Panc1 (cell line): ENCODE data around the gene TAGLN2. TPM values are rescaled to one million over a fixed set of nuclear protein-coding genes. Genes with fewer than 3 reads are reported as not detected.

ENCODE experiments used
- ATAC-seq: fragments of 200-7000 bp; cut with Tn5 transposase; 2 replicates; pipeline ENCODE4 v1.9.1; 2020; ENCODE audit warnings: mild to moderate bottlenecking, moderate library complexity
- BruUV-seq: library from RNA; stranded (reverse); fragments of 400-500 nt; replicated peaks from 2 replicates; lab custom pipeline; 2021; lab: Mats Ljungman, UMichigan
- CTCF ChIA-PET: fragments of 300-600 bp; sonication (Branson Sonifier 250); formaldehyde crosslinking; loops from one replicate; lab custom pipeline; 2022; ENCODE audit warnings: antibody characterized with exemption; lab: Charles Lee
- POLR2A ChIA-PET: fragments of 300-600 bp; sonication (Branson Sonifier 250); formaldehyde crosslinking; loops from one replicate; lab custom pipeline; 2022; ENCODE audit warnings: antibody characterized with exemption; lab: Charles Lee
- DNase-seq: peaks from one replicate; pipeline ENCODE4 v3.0.0-alpha.2; 2010; ENCODE audit warnings: low read depth, low spot score
- H3K27ac ChIP-seq: 2 replicates; pipeline ENCODE4 v1.5.1; 2011; ENCODE audit warnings: mild to moderate bottlenecking, low read length, inconsistent platforms
- H3K27me3 ChIP-seq: fragments of 200-500 bp; sonication (Bioruptor generic); 2 replicates; pipeline ENCODE4 v1.6.0; 2014; ENCODE audit warnings: low read length, inconsistent platforms; ENCODE audit not compliant: control insufficient read depth, insufficient read depth
- H3K36me3 ChIP-seq: fragments of 200-500 bp; sonication (Bioruptor generic); 2 replicates; pipeline ENCODE4 v1.5.1; 2014; ENCODE audit warnings: inconsistent platforms, mild to moderate bottlenecking, low read length, moderate library complexity; ENCODE audit not compliant: control insufficient read depth, insufficient read depth
- H3K4me1 ChIP-seq: 2 replicates; pipeline ENCODE4 v1.5.1; 2011; ENCODE audit warnings: inconsistent platforms, mild to moderate bottlenecking, low read length, moderate library complexity; ENCODE audit not compliant: control insufficient read depth, insufficient read depth
- H3K4me3 ChIP-seq, 2 experiments: 2 replicates each; pipeline ENCODE4 v1.5.1; 2011 to 2012; ENCODE audit warnings: low read depth in 2 of 2, low read length in 2 of 2, mild to moderate bottlenecking in 2 of 2, inconsistent platforms in 1 of 2, moderate library complexity in 1 of 2
- H3K9me3 ChIP-seq: fragments of 200-500 bp; sonication (Bioruptor generic); 2 replicates; pipeline ENCODE4 v1.5.1; 2014; ENCODE audit warnings: low read depth, mild to moderate bottlenecking, inconsistent platforms, low read length, moderate library complexity; ENCODE audit not compliant: control insufficient read depth, insufficient read depth
- POLR2AphosphoS5 ChIP-seq: IDR thresholded peaks from 2 replicates; pipeline ENCODE4 v1.6.1; 2012; ENCODE audit warnings: mild to moderate bottlenecking, low read depth, low read length, moderate library complexity
- SIN3A ChIP-seq: IDR thresholded peaks from 2 replicates; pipeline ENCODE4 v1.6.1; 2012; ENCODE audit warnings: low read depth, mild to moderate bottlenecking, low read length, moderate library complexity, borderline replicate concordance; ENCODE audit not compliant: insufficient read depth
- TCF7L2 ChIP-seq: IDR thresholded peaks from 2 replicates; pipeline ENCODE4 v1.6.1; 2011; ENCODE audit warnings: mild to moderate bottlenecking, low read depth, low read length, inconsistent platforms
- in situ Hi-C: cut with HindIII; loops from 2 replicates; pipeline ENCODE4 v1.10.0; 2016; ENCODE audit warnings: low sequenced_read_pairs, low pct_unique_long_range_greater_than_20kb
- intact Hi-C: fragments of 100-400 bp; cut with micrococcal nuclease; formaldehyde crosslinking; loops from one replicate; pipeline ENCODE4 v1.10.0; 2022; ENCODE audit not compliant: unreplicated experiment
- total RNA-seq: library from RNA; stranded (reverse); gene quantifications from one replicate; pipeline ENCODE4 v1.2.1, GENCODE V29; 2021; ENCODE audit not compliant: unreplicated experiment
- TF ChIP-seq, protein P1 (sequence below): fragments of 450-650 bp; IDR thresholded peaks from 2 replicates; pipeline ENCODE4 v1.5.1; 2017; ENCODE audit warnings: mild to moderate bottlenecking
- TF ChIP-seq, protein P2 (sequence below), 2 experiments: IDR thresholded peaks; 2 replicates each; pipeline ENCODE4 v1.6.1; 2011 to 2012; ENCODE audit warnings: low read depth in 2 of 2, control low read depth in 1 of 2, low read length in 1 of 2, mild to moderate bottlenecking in 1 of 2, moderate library complexity in 1 of 2; ENCODE audit not compliant: insufficient read depth in 1 of 2

The TAGLN2 gene
- total RNA-seq, 1 experiment from 2014 or later, result 474 TPM

DNA sequence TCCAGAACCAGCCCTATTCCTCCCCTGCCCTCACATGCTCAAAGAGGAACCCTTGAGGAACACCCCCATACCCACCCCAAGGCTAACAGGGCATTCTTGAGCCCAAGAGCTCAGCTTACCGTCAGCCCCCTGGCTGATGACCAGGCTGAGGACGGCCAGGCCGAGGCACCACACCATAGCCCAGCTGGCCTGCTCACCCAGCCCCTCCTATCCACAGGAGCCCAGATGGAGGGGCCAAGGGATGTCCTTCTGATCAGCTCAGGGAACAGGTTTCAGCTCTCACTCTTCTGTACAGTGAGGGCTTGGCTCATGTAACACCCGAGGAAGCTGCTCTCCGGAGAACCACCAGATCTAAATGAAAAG lies 18.0 kb upstream of the TAGLN2 start:
- in situ Hi-C loops (no loop called here), intact Hi-C loops (no loop called here)
- TF ChIP-seq, protein P1, sequence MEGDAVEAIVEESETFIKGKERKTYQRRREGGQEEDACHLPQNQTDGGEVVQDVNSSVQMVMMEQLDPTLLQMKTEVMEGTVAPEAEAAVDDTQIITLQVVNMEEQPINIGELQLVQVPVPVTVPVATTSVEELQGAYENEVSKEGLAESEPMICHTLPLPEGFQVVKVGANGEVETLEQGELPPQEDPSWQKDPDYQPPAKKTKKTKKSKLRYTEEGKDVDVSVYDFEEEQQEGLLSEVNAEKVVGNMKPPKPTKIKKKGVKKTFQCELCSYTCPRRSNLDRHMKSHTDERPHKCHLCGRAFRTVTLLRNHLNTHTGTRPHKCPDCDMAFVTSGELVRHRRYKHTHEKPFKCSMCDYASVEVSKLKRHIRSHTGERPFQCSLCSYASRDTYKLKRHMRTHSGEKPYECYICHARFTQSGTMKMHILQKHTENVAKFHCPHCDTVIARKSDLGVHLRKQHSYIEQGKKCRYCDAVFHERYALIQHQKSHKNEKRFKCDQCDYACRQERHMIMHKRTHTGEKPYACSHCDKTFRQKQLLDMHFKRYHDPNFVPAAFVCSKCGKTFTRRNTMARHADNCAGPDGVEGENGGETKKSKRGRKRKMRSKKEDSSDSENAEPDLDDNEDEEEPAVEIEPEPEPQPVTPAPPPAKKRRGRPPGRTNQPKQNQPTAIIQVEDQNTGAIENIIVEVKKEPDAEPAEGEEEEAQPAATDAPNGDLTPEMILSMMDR, result no peak
- TF ChIP-seq, protein P2, sequence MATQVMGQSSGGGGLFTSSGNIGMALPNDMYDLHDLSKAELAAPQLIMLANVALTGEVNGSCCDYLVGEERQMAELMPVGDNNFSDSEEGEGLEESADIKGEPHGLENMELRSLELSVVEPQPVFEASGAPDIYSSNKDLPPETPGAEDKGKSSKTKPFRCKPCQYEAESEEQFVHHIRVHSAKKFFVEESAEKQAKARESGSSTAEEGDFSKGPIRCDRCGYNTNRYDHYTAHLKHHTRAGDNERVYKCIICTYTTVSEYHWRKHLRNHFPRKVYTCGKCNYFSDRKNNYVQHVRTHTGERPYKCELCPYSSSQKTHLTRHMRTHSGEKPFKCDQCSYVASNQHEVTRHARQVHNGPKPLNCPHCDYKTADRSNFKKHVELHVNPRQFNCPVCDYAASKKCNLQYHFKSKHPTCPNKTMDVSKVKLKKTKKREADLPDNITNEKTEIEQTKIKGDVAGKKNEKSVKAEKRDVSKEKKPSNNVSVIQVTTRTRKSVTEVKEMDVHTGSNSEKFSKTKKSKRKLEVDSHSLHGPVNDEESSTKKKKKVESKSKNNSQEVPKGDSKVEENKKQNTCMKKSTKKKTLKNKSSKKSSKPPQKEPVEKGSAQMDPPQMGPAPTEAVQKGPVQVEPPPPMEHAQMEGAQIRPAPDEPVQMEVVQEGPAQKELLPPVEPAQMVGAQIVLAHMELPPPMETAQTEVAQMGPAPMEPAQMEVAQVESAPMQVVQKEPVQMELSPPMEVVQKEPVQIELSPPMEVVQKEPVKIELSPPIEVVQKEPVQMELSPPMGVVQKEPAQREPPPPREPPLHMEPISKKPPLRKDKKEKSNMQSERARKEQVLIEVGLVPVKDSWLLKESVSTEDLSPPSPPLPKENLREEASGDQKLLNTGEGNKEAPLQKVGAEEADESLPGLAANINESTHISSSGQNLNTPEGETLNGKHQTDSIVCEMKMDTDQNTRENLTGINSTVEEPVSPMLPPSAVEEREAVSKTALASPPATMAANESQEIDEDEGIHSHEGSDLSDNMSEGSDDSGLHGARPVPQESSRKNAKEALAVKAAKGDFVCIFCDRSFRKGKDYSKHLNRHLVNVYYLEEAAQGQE (IDR thresholded peaks at IDR 0.05; ENCODE audit: insufficient read depth in 1 of 2, low read depth in 2 of 2, low read length in 1 of 2), result no peak
- TF ChIP-seq POLR2AphosphoS5 (no peak), SIN3A (no peak), TCF7L2 (no peak)
- no peaks in the 10 kb centered on the region for H3K9me3 ChIP-seq
- BruUV-seq, result no TSS peak
- DNase-seq (no peak), ATAC-seq (no peak)
- CTCF ChIA-PET, result interaction anchor here (0.6 kb wide), 1 partner anchor 55 kb away, joined by 3 read pairs; no protein-coding TSS in a partner anchor
- H3K4me1 ChIP-seq, result peaks cover 3% of the 10 kb centered on the region; the same call in 1 of the 2 replicates
- H3K4me3 ChIP-seq, result no peak overlapping the region
- H3K27me3 ChIP-seq, result peaks cover 14% of the 10 kb centered on the region
- H3K36me3 ChIP-seq, result peaks cover 2% of the 10 kb centered on the region; the same call in 1 of the 2 replicates
- POLR2A ChIA-PET, result no interaction called here
- no peak overlapping the region for H3K27ac ChIP-seq

DNA sequence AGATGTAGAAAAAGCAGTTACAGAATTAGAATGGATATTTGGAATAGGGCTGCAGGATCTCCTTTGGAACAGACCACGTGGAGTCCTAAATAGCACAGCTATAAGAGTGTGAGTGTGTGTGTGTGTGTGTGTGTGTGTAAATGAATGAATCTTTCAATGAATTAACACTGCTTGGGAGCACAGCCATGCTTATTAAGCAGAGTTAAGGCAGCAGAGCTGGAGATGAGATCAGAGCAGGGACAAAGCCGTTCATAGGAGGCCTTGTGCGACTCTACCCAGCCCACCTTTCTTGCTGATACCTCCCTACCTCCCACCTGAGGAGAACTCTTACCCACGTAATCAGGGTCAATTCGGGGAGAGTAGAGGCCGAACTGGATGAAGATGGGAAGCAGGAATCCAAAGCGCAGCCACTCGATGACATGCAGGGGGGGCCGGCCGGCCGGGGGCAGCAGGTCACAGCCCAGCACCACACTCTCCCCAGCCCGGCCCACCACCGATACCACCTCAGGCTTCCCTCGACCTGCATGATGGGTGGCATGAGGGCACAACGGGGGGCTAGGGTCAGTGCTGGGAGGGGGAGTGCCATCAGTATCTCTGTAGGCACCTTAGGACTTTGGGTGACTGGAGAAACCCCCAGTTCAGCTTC lies 17.4 kb upstream of the TAGLN2 start:
- Histone ChIP-seq H3K27me3 (peaks cover 12% of the 10 kb centered on the region), H3K36me3 (peaks cover 2% of the 10 kb centered on the region; the same call in 1 of the 2 replicates), H3K9me3 (no peaks in the 10 kb centered on the region), H3K27ac (no peak overlapping the region), H3K4me1 (peaks cover 3% of the 10 kb centered on the region; the same call in 1 of the 2 replicates), H3K4me3 (no peak overlapping the region)
- CTCF ChIA-PET, result interaction anchor here (0.6 kb wide), 1 partner anchor 56 kb away, joined by 3 read pairs; no protein-coding TSS in a partner anchor
- POLR2A ChIA-PET, result no interaction called here
- intact Hi-C loops (no loop called here), in situ Hi-C loops (no loop called here)
- BruUV-seq, result no TSS peak
- ATAC-seq (no peak), DNase-seq (no peak)
- TF ChIP-seq SIN3A (no peak), TCF7L2 (no peak), POLR2AphosphoS5 (no peak)
- TF ChIP-seq, protein P2 (IDR thresholded peaks at IDR 0.05; ENCODE audit: insufficient read depth in 1 of 2, low read depth in 2 of 2, low read length in 1 of 2), result no peak
- TF ChIP-seq, protein P1, result no peak
